ENCODE measurements around the gene KIRREL3.

KIRREL3 gene

DNA sequence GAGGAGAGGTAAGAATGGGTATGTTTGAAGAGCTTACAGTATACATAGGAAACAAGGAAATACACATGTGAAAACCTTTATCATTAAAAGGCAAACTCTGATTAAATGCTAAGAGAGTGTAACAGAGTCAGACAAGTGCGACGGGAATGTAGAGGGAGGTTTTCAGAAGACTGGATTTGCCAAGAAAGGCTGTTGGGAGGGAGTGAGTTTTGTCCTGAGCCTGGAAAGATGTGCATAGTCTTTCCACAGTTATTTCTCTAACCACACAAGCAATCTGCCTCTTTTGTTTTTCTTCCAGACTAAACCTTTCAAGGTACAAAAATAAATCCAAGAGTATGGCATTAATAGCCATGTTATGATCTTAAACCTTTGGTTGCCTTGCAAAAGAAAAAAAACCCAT lies 170.9 kb downstream of the KIRREL3 start:
- no peak for TF ChIP-seq EZH2phosphoT487 (IDR thresholded peaks at IDR 0.05; ENCODE audit: low read depth)
- TF ChIP-seq, protein P1, sequence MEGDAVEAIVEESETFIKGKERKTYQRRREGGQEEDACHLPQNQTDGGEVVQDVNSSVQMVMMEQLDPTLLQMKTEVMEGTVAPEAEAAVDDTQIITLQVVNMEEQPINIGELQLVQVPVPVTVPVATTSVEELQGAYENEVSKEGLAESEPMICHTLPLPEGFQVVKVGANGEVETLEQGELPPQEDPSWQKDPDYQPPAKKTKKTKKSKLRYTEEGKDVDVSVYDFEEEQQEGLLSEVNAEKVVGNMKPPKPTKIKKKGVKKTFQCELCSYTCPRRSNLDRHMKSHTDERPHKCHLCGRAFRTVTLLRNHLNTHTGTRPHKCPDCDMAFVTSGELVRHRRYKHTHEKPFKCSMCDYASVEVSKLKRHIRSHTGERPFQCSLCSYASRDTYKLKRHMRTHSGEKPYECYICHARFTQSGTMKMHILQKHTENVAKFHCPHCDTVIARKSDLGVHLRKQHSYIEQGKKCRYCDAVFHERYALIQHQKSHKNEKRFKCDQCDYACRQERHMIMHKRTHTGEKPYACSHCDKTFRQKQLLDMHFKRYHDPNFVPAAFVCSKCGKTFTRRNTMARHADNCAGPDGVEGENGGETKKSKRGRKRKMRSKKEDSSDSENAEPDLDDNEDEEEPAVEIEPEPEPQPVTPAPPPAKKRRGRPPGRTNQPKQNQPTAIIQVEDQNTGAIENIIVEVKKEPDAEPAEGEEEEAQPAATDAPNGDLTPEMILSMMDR (IDR thresholded peaks at IDR 0.05; ENCODE audit: low read depth, low read length): no peak
- 0 out of 2 replicates have a peak, but pooled peaks cover 5% of the 10 kb centered on the region for H3K27me3 ChIP-seq (ENCODE audit: low read depth, low read length)
- no peaks in the 10 kb centered on the region for H3K79me2 ChIP-seq (ENCODE audit: low read length)
- no peak overlapping the region for H3K4me2 ChIP-seq (ENCODE audit: low read length)
- no peak overlapping the region for H3K4me3 ChIP-seq (ENCODE audit: low read length)
- no peaks in the 10 kb centered on the region for H3K36me3 ChIP-seq (replicated peaks; ENCODE audit: low read depth, low read length)
- H3K9ac ChIP-seq (ENCODE audit: low read length): no peak overlapping the region
- no peaks in the 10 kb centered on the region for H3K9me3 ChIP-seq (ENCODE audit: insufficient read depth, low read length)
- H3K27ac ChIP-seq (ENCODE audit: low read length): no peak overlapping the region
- H2AFZ ChIP-seq (ENCODE audit: low read depth, low read length): no peak overlapping the region
- H3K4me1 ChIP-seq (ENCODE audit: low read length): no peaks in the 10 kb centered on the region
- no peaks in the 10 kb centered on the region for H4K20me1 ChIP-seq (ENCODE audit: insufficient read depth, low read length)

DNA sequence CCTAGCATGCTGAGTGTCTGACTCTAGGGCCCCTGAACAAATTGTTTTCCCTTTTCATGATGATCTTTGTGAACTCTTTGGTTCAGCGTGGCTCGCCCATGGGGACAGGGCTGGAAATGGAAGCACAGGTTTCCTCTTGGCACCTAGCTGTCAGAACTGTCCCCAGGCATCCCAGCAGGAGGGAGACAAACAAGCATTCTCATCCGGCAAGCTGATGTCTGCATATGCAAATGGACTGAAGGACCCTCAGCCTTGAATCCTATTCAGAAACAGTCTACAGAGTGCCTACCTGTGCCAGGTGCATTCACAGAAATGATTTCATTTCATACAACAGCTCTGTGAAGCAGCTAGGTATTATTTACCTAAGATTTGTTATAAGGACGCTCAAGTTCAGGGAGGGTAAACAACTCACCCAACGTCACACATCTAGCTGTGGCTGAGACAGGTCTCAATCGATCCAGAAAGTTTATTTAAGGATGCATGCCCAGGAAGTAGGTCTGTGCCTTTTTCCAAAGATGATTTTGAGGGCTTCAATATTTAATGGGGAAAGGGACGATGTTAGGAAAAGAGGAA lies 176.4 kb downstream of the KIRREL3 start:
- H4K20me1 ChIP-seq (ENCODE audit: insufficient read depth, low read length): no peaks in the 10 kb centered on the region
- no peak overlapping the region for H2AFZ ChIP-seq (ENCODE audit: low read depth, low read length)
- H3K4me3 ChIP-seq (ENCODE audit: low read length): no peak overlapping the region
- H3K27ac ChIP-seq (ENCODE audit: low read length): no peak overlapping the region
- no peaks in the 10 kb centered on the region for H3K79me2 ChIP-seq (ENCODE audit: low read length)
- H3K9me3 ChIP-seq (ENCODE audit: insufficient read depth, low read length): no peaks in the 10 kb centered on the region
- no peaks in the 10 kb centered on the region for H3K4me1 ChIP-seq (ENCODE audit: low read length)
- no peak overlapping the region for H3K9ac ChIP-seq (ENCODE audit: low read length)
- no peak overlapping the region for H3K4me2 ChIP-seq (ENCODE audit: low read length)
- H3K36me3 ChIP-seq (replicated peaks; ENCODE audit: low read depth, low read length): no peaks in the 10 kb centered on the region
- TF ChIP-seq, protein P1 (IDR thresholded peaks at IDR 0.05; ENCODE audit: low read depth, low read length): no peak
- TF ChIP-seq EZH2phosphoT487 (IDR thresholded peaks at IDR 0.05; ENCODE audit: low read depth): no peak
- H3K27me3 ChIP-seq (ENCODE audit: low read depth, low read length): 0 out of 2 replicates have a peak, but pooled peaks cover 8% of the 10 kb centered on the region

DNA sequence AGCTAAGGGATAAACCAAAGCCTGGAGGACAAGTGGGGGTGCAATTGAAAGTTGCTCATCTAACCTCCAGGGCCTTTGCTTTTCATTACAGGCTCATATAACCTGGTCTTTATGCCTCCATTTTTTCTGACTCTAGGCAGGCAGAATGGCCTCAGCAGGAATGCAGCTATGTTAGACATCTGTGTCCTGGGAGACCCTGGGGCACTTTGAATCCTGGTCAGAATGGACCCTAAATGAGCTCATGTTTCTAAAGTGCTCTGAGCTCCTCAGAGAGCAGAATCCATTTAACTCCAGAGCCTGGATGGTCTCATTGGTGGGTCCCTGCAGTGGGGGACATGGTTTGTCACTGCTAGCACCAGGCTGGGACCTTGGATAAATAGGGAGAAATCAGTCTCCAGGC lies 177.3 kb downstream of the KIRREL3 start:
- no peak overlapping the region for H2AFZ ChIP-seq (ENCODE audit: low read depth, low read length)
- no peaks in the 10 kb centered on the region for H3K79me2 ChIP-seq (ENCODE audit: low read length)
- no peaks in the 10 kb centered on the region for H3K9me3 ChIP-seq (ENCODE audit: insufficient read depth, low read length)
- no peak overlapping the region for H3K9ac ChIP-seq (ENCODE audit: low read length)
- TF ChIP-seq, protein P1 (IDR thresholded peaks at IDR 0.05; ENCODE audit: low read depth, low read length): no peak
- TF ChIP-seq EZH2phosphoT487 (IDR thresholded peaks at IDR 0.05; ENCODE audit: low read depth): no peak
- no peaks in the 10 kb centered on the region for H3K36me3 ChIP-seq (replicated peaks; ENCODE audit: low read depth, low read length)
- no peaks in the 10 kb centered on the region for H4K20me1 ChIP-seq (ENCODE audit: insufficient read depth, low read length)
- no peak overlapping the region for H3K4me2 ChIP-seq (ENCODE audit: low read length)
- H3K4me1 ChIP-seq (ENCODE audit: low read length): no peaks in the 10 kb centered on the region
- H3K27me3 ChIP-seq (ENCODE audit: low read depth, low read length): 0 out of 2 replicates have a peak, but pooled peaks cover 8% of the 10 kb centered on the region
- no peak overlapping the region for H3K4me3 ChIP-seq (ENCODE audit: low read length)
- no peak overlapping the region for H3K27ac ChIP-seq (ENCODE audit: low read length)

DNA sequence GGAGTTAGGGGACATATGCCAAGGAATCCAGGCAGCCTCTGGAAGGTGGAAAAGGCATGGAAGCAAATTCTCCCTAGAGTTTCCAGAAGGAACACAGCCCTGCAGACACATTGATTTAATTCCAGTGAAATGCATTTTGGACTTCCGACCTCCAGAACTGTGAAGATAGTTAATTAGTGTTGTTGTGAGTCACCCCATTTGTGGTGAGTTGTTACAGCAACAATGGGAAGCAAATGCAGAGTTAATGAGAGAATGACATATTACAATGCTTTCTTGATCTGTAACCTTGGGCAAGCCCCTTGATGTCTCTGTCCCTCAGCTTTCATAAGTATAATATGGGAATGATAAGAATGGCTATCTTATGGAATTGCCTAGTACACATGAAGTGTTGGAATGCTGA lies 178.7 kb downstream of the KIRREL3 start:
- H4K20me1 ChIP-seq (ENCODE audit: insufficient read depth, low read length): no peaks in the 10 kb centered on the region
- no peak overlapping the region for H3K27ac ChIP-seq (ENCODE audit: low read length)
- H3K27me3 ChIP-seq (ENCODE audit: low read depth, low read length): 0 out of 2 replicates have a peak, but pooled peaks cover 8% of the 10 kb centered on the region
- no peak overlapping the region for H3K9ac ChIP-seq (ENCODE audit: low read length)
- H3K4me1 ChIP-seq (ENCODE audit: low read length): no peaks in the 10 kb centered on the region
- TF ChIP-seq EZH2phosphoT487 (IDR thresholded peaks at IDR 0.05; ENCODE audit: low read depth): no peak
- TF ChIP-seq, protein P1 (IDR thresholded peaks at IDR 0.05; ENCODE audit: low read depth, low read length): no peak
- no peak overlapping the region for H3K4me3 ChIP-seq (ENCODE audit: low read length)
- no peaks in the 10 kb centered on the region for H3K9me3 ChIP-seq (ENCODE audit: insufficient read depth, low read length)
- no peak overlapping the region for H3K4me2 ChIP-seq (ENCODE audit: low read length)
- no peaks in the 10 kb centered on the region for H3K79me2 ChIP-seq (ENCODE audit: low read length)
- H2AFZ ChIP-seq (ENCODE audit: low read depth, low read length): no peak overlapping the region
- H3K36me3 ChIP-seq (replicated peaks; ENCODE audit: low read depth, low read length): no peaks in the 10 kb centered on the region
